Endothelial cell of umbilical vein (primary cell): Measurements from ENCODE around the gene NKIRAS1. TPM values are rescaled to one million over a fixed set of nuclear protein-coding genes. Genes with fewer than 3 reads are reported as not detected.
A peak's percentile ranks its signal among the peaks of the same experiment; 100 is the strongest.

ENCODE experiments used
- BruUV-seq: library from RNA; stranded (reverse); fragments of 400-500 nt; replicated peaks from 2 replicates; lab custom pipeline; 2021; lab: Mats Ljungman, UMichigan
- CTCF ChIA-PET: fragments of 300-600, 350-600 bp; sonication (Branson Sonifier 250); formaldehyde crosslinking; loops from one replicate; lab custom pipeline; 2021; ENCODE audit warnings: antibody characterized with exemption, inconsistent platforms; lab: Charles Lee
- POLR2A ChIA-PET: fragments of 300-600, 350-600 bp; sonication (Branson Sonifier 250); formaldehyde crosslinking; loops from one replicate; lab custom pipeline; 2021; ENCODE audit warnings: antibody characterized with exemption, inconsistent platforms; lab: Charles Lee
- DNase-seq: peaks from one replicate; pipeline ENCODE4 v3.0.0-alpha.2; 2011; ENCODE audit warnings: low read depth, low spot score
- FAIRE-seq: peaks from 2 replicates; lab custom pipeline; 2011; peaks lifted over from hg19 to GRCh38; lab: Jason Lieb, UNC
- H2AFZ ChIP-seq: 2 replicates; pipeline ENCODE4 v1.6.0; 2012; ENCODE audit warnings: low read depth, low read length, control low read depth, inconsistent platforms
- H3K27ac ChIP-seq: 2 replicates; pipeline ENCODE4 v1.5.1; 2011; ENCODE audit warnings: low read depth, mild to moderate bottlenecking, control low read depth, low read length, moderate library complexity; ENCODE audit not compliant: insufficient read depth
- H3K27me3 ChIP-seq, 2 experiments: 2 replicates each; pipeline versions ENCODE4 v1.6.0 to v1.6.1; 2011; ENCODE audit warnings: low read length in 2 of 2, mixed read lengths in 1 of 2; ENCODE audit not compliant: control insufficient read depth in 2 of 2, insufficient read depth in 2 of 2
- H3K36me3 ChIP-seq, 2 experiments: 2 replicates in 1 of 2; 3 replicates in 1 of 2; pipeline ENCODE4 v1.5.1; 2011; ENCODE audit warnings: low read length in 2 of 2, mild to moderate bottlenecking in 1 of 2, moderate library complexity in 1 of 2; ENCODE audit not compliant: control insufficient read depth in 2 of 2, insufficient read depth in 2 of 2; ENCODE audit errors: extremely low read depth in 1 of 2
- H3K4me1 ChIP-seq: 3 replicates; pipeline ENCODE4 v1.5.1; 2011; ENCODE audit warnings: mild to moderate bottlenecking, low read length; ENCODE audit not compliant: control insufficient read depth, insufficient read depth; ENCODE audit errors: extremely low read depth
- H3K4me2 ChIP-seq: 2 replicates; pipeline ENCODE4 v1.6.1; 2011; ENCODE audit warnings: low read length, control low read depth, mixed read lengths; ENCODE audit not compliant: insufficient read depth
- H3K4me3 ChIP-seq, 3 experiments: fragments of 200-600 bp in 1 of 3; sonication (generic), shearing (Covaris generic) in 1 of 3; replicated peaks in 1 of 3; 2 replicates each; pipeline ENCODE4 v1.5.1; 2011 to 2016; ENCODE audit warnings: control low read depth in 3 of 3, low read length in 3 of 3, mild to moderate bottlenecking in 2 of 3, inconsistent platforms in 1 of 3, low read depth in 1 of 3, moderate library complexity in 1 of 3; ENCODE audit not compliant: insufficient read depth in 1 of 3
- H3K79me2 ChIP-seq: 2 replicates; pipeline ENCODE4 v1.6.0; 2012; ENCODE audit warnings: low read length, inconsistent platforms; ENCODE audit not compliant: control insufficient read depth, insufficient read depth
- H3K9ac ChIP-seq: replicated peaks from 2 replicates; pipeline ENCODE3; 2011; ENCODE audit warnings: low read length, control low read depth; ENCODE audit not compliant: insufficient read depth; ENCODE audit errors: extremely low read depth
- H3K9me1 ChIP-seq: replicated peaks from 3 replicates; pipeline ENCODE4 v1.6.0; 2011; ENCODE audit warnings: mild to moderate bottlenecking, low read length; ENCODE audit not compliant: control insufficient read depth, insufficient read depth; ENCODE audit errors: extremely low read depth
- H3K9me3 ChIP-seq: replicated peaks from 2 replicates; pipeline ENCODE4 v1.5.1; 2012; ENCODE audit warnings: low read length, inconsistent platforms; ENCODE audit not compliant: control insufficient read depth, insufficient read depth
- H4K20me1 ChIP-seq: replicated peaks from 2 replicates; pipeline ENCODE3; 2011; ENCODE audit warnings: mild to moderate bottlenecking, low read length; ENCODE audit not compliant: control insufficient read depth, insufficient read depth; ENCODE audit errors: extremely low read depth
- CTCF ChIP-seq, 2 donors: IDR thresholded peaks; 1 replicate in 1 of 2; 2 replicates in 1 of 2; pipeline ENCODE4 v1.5.1; 2011; ENCODE audit warnings: low read length in 2 of 2, mild to moderate bottlenecking in 2 of 2, moderate library complexity in 2 of 2, control low read depth in 1 of 2, inconsistent platforms in 1 of 2, low read depth in 1 of 2; ENCODE audit not compliant: insufficient read depth in 1 of 2; ENCODE audit errors: extremely low read depth in 1 of 2
- GATA2 ChIP-seq: IDR thresholded peaks from 2 replicates; pipeline ENCODE4 v1.7.0; 2011; ENCODE audit warnings: low read depth, mild to moderate bottlenecking, moderate library complexity, mixed read lengths, low read length; ENCODE audit not compliant: insufficient read length, insufficient read depth
- JUN ChIP-seq: IDR thresholded peaks from 2 replicates; pipeline ENCODE4 v1.6.1; 2011; ENCODE audit warnings: borderline replicate concordance, low read depth; ENCODE audit not compliant: insufficient read length, insufficient read depth
- MYC ChIP-seq: IDR thresholded peaks from one replicate; pipeline ENCODE4 v1.6.1; 2011; ENCODE audit warnings: mild to moderate bottlenecking, low read depth, low read length
- POLR2A ChIP-seq: IDR thresholded peaks from 2 replicates; pipeline ENCODE4 v1.6.1; 2012; ENCODE audit warnings: low read depth, mild to moderate bottlenecking, control low read depth, low read length
- POLR2AphosphoS5 ChIP-seq: IDR thresholded peaks from 2 replicates; pipeline ENCODE4 v1.6.1; 2012; ENCODE audit warnings: low read depth, mild to moderate bottlenecking, control low read depth, low read length, moderate library complexity; ENCODE audit not compliant: insufficient read depth
- dilution Hi-C: fragments of 300-500 bp; cut with MboI; formaldehyde crosslinking; loops from one replicate; pipeline ENCODE4 v1.15.0; 2019; ENCODE audit warnings: low sequenced_read_pairs; ENCODE audit not compliant: extremely low pct_ligation_motif_present
- intact Hi-C: fragments of 100-400 bp; cut with micrococcal nuclease; formaldehyde crosslinking; loops from one replicate; pipeline ENCODE4 v1.10.0; 2022
- polyA plus RNA-seq, 4 experiments: library from polyadenylated mRNA; depleted of rRNA in 3 of 4; stranded (reverse) in 3 of 4; unstranded in 1 of 4; fragments of >200 nt; gene quantifications; 2 replicates each; pipeline versions ENCODE4 v1.2.1 to v1.2.3, GENCODE V29; 2011 to 2012; ENCODE audit warnings: missing spikeins in 1 of 4
- total RNA-seq: library from RNA; stranded (reverse); gene quantifications from 2 replicates; pipeline ENCODE4 v1.2.3, GENCODE V29; 2021

Gene NKIRAS1
- total and polyA plus RNA-seq, 2 donors (not counting 3 experiments of a cell fraction or from before 2014, with no cell fraction given), result 2.2 to 2.9 TPM

GRCh38 chr3:23880703-23881339, 36.0 kb downstream of the NKIRAS1 start:
- H3K9me3 ChIP-seq, result no peaks in the 10 kb centered on the region
- no peak overlapping the region for H2AFZ ChIP-seq
- H3K9ac ChIP-seq, result peak overlapping the region; percentile 17
- no peaks in the 10 kb centered on the region for H3K27me3 ChIP-seq
- ChIA-PET POLR2A (no interaction called here), CTCF (interaction anchor here (0.9 to 5.6 kb wide), 5 partner anchors 7 to 95 kb away, joined by 3 to 29 read pairs (median 4); no protein-coding TSS in a partner anchor)
- peak; percentile 70 for FAIRE-seq
- DNase-seq, result peak; percentile 74
- no peaks in the 10 kb centered on the region for H3K9me1 ChIP-seq
- peaks cover 24% of the 10 kb centered on the region for H3K79me2 ChIP-seq
- no TSS peak for BruUV-seq
- dilution Hi-C loops (no loop called here), intact Hi-C loops (no loop called here)
- peak; percentile 29 for TF ChIP-seq JUN
- no peak for TF ChIP-seq MYC
- no peak for TF ChIP-seq CTCF (IDR thresholded peaks at IDR 0.05; ENCODE audit: extremely low read depth in 1 of 2, insufficient read depth in 1 of 2, low read depth in 1 of 2, low read length in 2 of 2)
- no peak for TF ChIP-seq POLR2A
- TF ChIP-seq GATA2, result peak; percentile 60
- peak overlapping the region; percentile 38 for H3K4me2 ChIP-seq
- no peak overlapping the region for H3K4me3 ChIP-seq
- H4K20me1 ChIP-seq, result peaks cover 10% of the 10 kb centered on the region
- H3K27ac ChIP-seq, result peak overlapping the region; percentile 17
- H3K4me1 ChIP-seq, result peaks cover 24% of the 10 kb centered on the region
- peaks cover 0 to 2% of the 10 kb centered on the region in 2 experiments for H3K36me3 ChIP-seq

- Histone ChIP-seq H3K9me1 (no peaks in the 10 kb centered on the region), H3K4me3 (no peak overlapping the region), H3K4me2 (no peak overlapping the region), H3K4me1 (peaks cover 36% of the 10 kb centered on the region), H3K27me3 (no peaks in the 10 kb centered on the region), H3K27ac (no peak overlapping the region), H4K20me1 (peaks cover 8% of the 10 kb centered on the region), H3K9ac (no peak overlapping the region), H2AFZ (no peak overlapping the region), H3K79me2 (peaks cover 29% of the 10 kb centered on the region), H3K9me3 (no peaks in the 10 kb centered on the region), H3K36me3 (peaks cover 0 to 2% of the 10 kb centered on the region in 2 experiments)
- POLR2A ChIA-PET, result no interaction called here
- intact Hi-C loops (loop anchor here (5.0 kb wide), 3 partner anchors 137 to 697 kb away; partner anchors contain the start of gene UBE2E2), dilution Hi-C loops (no loop called here)
- no peak for DNase-seq
- CTCF ChIA-PET, result interaction anchor here (2.8 to 5.6 kb wide), 2 partner anchors 9 to 45 kb away, joined by 7 to 29 read pairs; no protein-coding TSS in a partner anchor
- TF ChIP-seq POLR2AphosphoS5 (no peak), CTCF (IDR thresholded peaks at IDR 0.05; ENCODE audit: extremely low read depth in 1 of 2, insufficient read depth in 1 of 2, low read depth in 1 of 2, low read length in 2 of 2) (no peak), JUN (no peak)
- FAIRE-seq, result no peak
- no TSS peak for BruUV-seq
Measured at GRCh38 chr3:23879485-23879884, 37.3 kb downstream of the NKIRAS1 start.
